GM23338 (cell line): ENCODE data around the gene STARD13. TPM values are rescaled to one million over a fixed set of nuclear protein-coding genes. Genes with fewer than 3 reads are reported as not detected.

Experiments used
- ATAC-seq: fragments of 200-7000 bp; cut with Tn5 transposase; 3 replicates; pipeline ENCODE4 v1.9.1; 2020
- DNase-seq: peaks from one replicate; pipeline ENCODE4 v3.0.0-alpha.2; 2015; ENCODE audit warnings: low spot score
- H2AFZ ChIP-seq: fragments of 200-600 bp; sonication (generic); 2 replicates; pipeline ENCODE4 v1.8.0; 2016; ENCODE audit warnings: antibody characterized with exemption, mild to moderate bottlenecking, moderate library complexity
- H3F3A ChIP-seq: fragments of 200-600 bp; sonication (generic); replicated peaks from 2 replicates; pipeline ENCODE4 v1.8.0; 2017; ENCODE audit warnings: antibody characterized with exemption, mixed run types, low read depth
- H3K27ac ChIP-seq: fragments of 200-600 bp; sonication (generic); 2 replicates; pipeline ENCODE4 v1.6.1; 2016; ENCODE audit warnings: low read depth
- H3K27me3 ChIP-seq: fragments of 200-600 bp; sonication (generic); 2 replicates; pipeline ENCODE4 v1.8.0; 2016; ENCODE audit warnings: mild to moderate bottlenecking, mixed run types, moderate library complexity; ENCODE audit not compliant: insufficient read depth
- H3K36me3 ChIP-seq: fragments of 200-600 bp; sonication (generic); 2 replicates; pipeline ENCODE4 v1.8.0; 2016; ENCODE audit warnings: mild to moderate bottlenecking; ENCODE audit not compliant: insufficient read depth
- H3K4me1 ChIP-seq: fragments of 200-600 bp; sonication (generic); 2 replicates; pipeline ENCODE4 v1.8.0; 2016; ENCODE audit warnings: mild to moderate bottlenecking, moderate library complexity; ENCODE audit not compliant: insufficient read depth
- H3K4me2 ChIP-seq: fragments of 200-600 bp; sonication (generic); 2 replicates; pipeline ENCODE4 v1.7.1; 2017; ENCODE audit warnings: mixed run types
- H3K4me3 ChIP-seq: fragments of 200-600 bp; sonication (generic); 2 replicates; pipeline ENCODE4 v1.6.1; 2016; ENCODE audit warnings: mixed run types
- H3K79me2 ChIP-seq: fragments of 200-600 bp; sonication (generic); replicated peaks from 2 replicates; pipeline ENCODE4 v1.8.0; 2017; ENCODE audit warnings: mild to moderate bottlenecking; ENCODE audit not compliant: insufficient read depth
- H3K9me2 ChIP-seq: fragments of 200-600 bp; sonication (generic); 2 replicates; pipeline ENCODE4 v1.8.0; 2017; ENCODE audit not compliant: insufficient read depth
- H4K20me1 ChIP-seq: fragments of 200-600 bp; sonication (generic); replicated peaks from 2 replicates; pipeline ENCODE4 v1.8.0; 2017; ENCODE audit warnings: mild to moderate bottlenecking; ENCODE audit not compliant: insufficient read depth
- H3K27ac Mint-ChIP-seq: 2 replicates; pipeline ENCODE4 v1.8.0; 2020; ENCODE audit warnings: inconsistent platforms, mild to moderate bottlenecking, moderate library complexity, mixed read lengths
- H3K27me3 Mint-ChIP-seq: 3 replicates; pipeline ENCODE4 v1.8.0; 2022; ENCODE audit warnings: low read depth, mild to moderate bottlenecking, moderate library complexity, mixed read lengths, inconsistent platforms; ENCODE audit not compliant: insufficient read depth, poor library complexity
- H3K36me3 Mint-ChIP-seq: 3 replicates; pipeline ENCODE4 v1.8.0; 2021; ENCODE audit warnings: low read depth, mild to moderate bottlenecking, inconsistent platforms, moderate library complexity, mixed read lengths
- H3K4me1 Mint-ChIP-seq: 3 replicates; pipeline ENCODE4 v1.8.0; 2020; ENCODE audit warnings: mild to moderate bottlenecking, inconsistent platforms, mixed read lengths
- H3K4me3 Mint-ChIP-seq: 3 replicates; pipeline ENCODE4 v1.8.0; 2021; ENCODE audit warnings: moderate library complexity, mild to moderate bottlenecking, inconsistent platforms, mixed read lengths
- H3K9me3 Mint-ChIP-seq: 3 replicates; pipeline ENCODE4 v1.8.0; 2020; ENCODE audit warnings: moderate library complexity, mild to moderate bottlenecking, inconsistent platforms, mixed read lengths
- CREB1 ChIP-seq: fragments of 250-450 bp; sonication (Bioruptor Pico); IDR thresholded peaks from 2 replicates; pipeline ENCODE4 v1.5.0; 2020; ENCODE audit warnings: low read depth, mild to moderate bottlenecking, moderate library complexity
- EZH2 ChIP-seq: fragments of 200-600 bp; sonication (generic); IDR thresholded peaks from one replicate; pipeline ENCODE4 v1.8.0; 2017; ENCODE audit warnings: antibody characterized with exemption, mild to moderate bottlenecking, low read depth; ENCODE audit not compliant: unreplicated experiment
- EZH2phosphoT487 ChIP-seq: fragments of 200-600 bp; sonication (generic); IDR thresholded peaks from one replicate; pipeline ENCODE4 v1.8.1; 2018; ENCODE audit warnings: antibody characterized with exemption; ENCODE audit not compliant: unreplicated experiment
- JUNB ChIP-seq: IDR thresholded peaks from one replicate; pipeline ENCODE4 v1.6.1; 2016; ENCODE audit warnings: antibody characterized with exemption; ENCODE audit not compliant: unreplicated experiment
- NANOG ChIP-seq: IDR thresholded peaks from 2 replicates; pipeline ENCODE4 v1.6.1; 2016; ENCODE audit warnings: antibody characterized with exemption, borderline replicate concordance
- POLR2AphosphoS5 ChIP-seq: IDR thresholded peaks from 2 replicates; pipeline ENCODE4 v1.6.1; 2016; ENCODE audit warnings: antibody characterized with exemption, low read depth
- REST ChIP-seq: IDR thresholded peaks from one replicate; pipeline ENCODE4 v1.6.1; 2018; ENCODE audit warnings: antibody characterized with exemption; ENCODE audit not compliant: unreplicated experiment
- STAT1 ChIP-seq: IDR thresholded peaks from one replicate; pipeline ENCODE4 v1.6.1; 2016; ENCODE audit warnings: antibody characterized with exemption; ENCODE audit not compliant: unreplicated experiment
- ZNF114 ChIP-seq: fragments of 250-450 bp; sonication (Bioruptor Pico); IDR thresholded peaks from 2 replicates; pipeline ENCODE4 v1.5.0; 2020; ENCODE audit warnings: mild to moderate bottlenecking, moderate library complexity
- ZNF331 ChIP-seq: fragments of 250-450 bp; sonication (Bioruptor Pico); IDR thresholded peaks from 2 replicates; pipeline ENCODE4 v1.5.0; 2020; ENCODE audit warnings: low read depth, mild to moderate bottlenecking, moderate library complexity
- polyA plus RNA-seq: library from polyadenylated mRNA; unstranded; fragments of >200 nt; fragmentation: Nextera tagmentation; extraction: Ambion mirVana; gene quantifications from 2 replicates; pipeline ENCODE4 v1.2.1, GENCODE V29; 2016
- total RNA-seq: library from RNA; depleted of rRNA; stranded (reverse); fragments of >200 nt; shearing (Covaris generic); gene quantifications from 2 replicates; pipeline ENCODE4 v1.2.3, GENCODE V29; 2014
- TF ChIP-seq, protein P1 (sequence below): fragments of 250-450 bp; sonication (Bioruptor Pico); IDR thresholded peaks from 2 replicates; pipeline ENCODE4 v1.5.0; 2020; ENCODE audit warnings: mild to moderate bottlenecking, moderate library complexity
- TF ChIP-seq, protein P2 (sequence below): IDR thresholded peaks from 2 replicates; pipeline ENCODE4 v1.6.1; 2016; ENCODE audit warnings: antibody characterized with exemption
- TF ChIP-seq, protein P3 (sequence below), 2 experiments: fragments of 200-600 bp in 1 of 2; sonication (generic) in 1 of 2; conservative IDR thresholded peaks; 2 replicates each; pipeline versions ENCODE4 v1.5.1 to v1.6.1; 2016 to 2017; ENCODE audit warnings: antibody characterized with exemption in 2 of 2, low read depth in 2 of 2, mild to moderate bottlenecking in 2 of 2, moderate library complexity in 1 of 2

The STARD13 gene
- total and polyA plus RNA-seq, 2 experiments from 2014 or later: 3.2 to 5.2 TPM

- 0 out of 3 replicates have a peak, but pooled peaks cover 2% of the 10 kb centered on the region for H3K4me1 Mint-ChIP-seq
- Histone ChIP-seq H3K4me1 (no peaks in the 10 kb centered on the region), H3F3A (no peaks in the 10 kb centered on the region), H3K27ac (no peak overlapping the region), H3K9me2 (peaks cover 10% of the 10 kb centered on the region), H2AFZ (no peak overlapping the region), H3K4me3 (no peak overlapping the region), H4K20me1 (no peaks in the 10 kb centered on the region), H3K4me2 (no peak overlapping the region), H3K27me3 (no peaks in the 10 kb centered on the region), H3K36me3 (no peaks in the 10 kb centered on the region), H3K79me2 (no peaks in the 10 kb centered on the region)
- DNase-seq (no peak), ATAC-seq (no peak)
- peaks cover 25% of the 10 kb centered on the region; the same call in 2 of the 3 replicates for H3K9me3 Mint-ChIP-seq
- peaks cover 19% of the 10 kb centered on the region for H3K36me3 Mint-ChIP-seq
- TF ChIP-seq POLR2AphosphoS5 (no peak), JUNB (no peak), ZNF114 (CRISPR knock-in tag) (no peak), ZNF331 (no peak), EZH2phosphoT487 (no peak), CREB1 (CRISPR knock-in tag) (no peak), REST (no peak), NANOG (no peak), EZH2 (no peak), STAT1 (no peak)
- TF ChIP-seq, protein P1, sequence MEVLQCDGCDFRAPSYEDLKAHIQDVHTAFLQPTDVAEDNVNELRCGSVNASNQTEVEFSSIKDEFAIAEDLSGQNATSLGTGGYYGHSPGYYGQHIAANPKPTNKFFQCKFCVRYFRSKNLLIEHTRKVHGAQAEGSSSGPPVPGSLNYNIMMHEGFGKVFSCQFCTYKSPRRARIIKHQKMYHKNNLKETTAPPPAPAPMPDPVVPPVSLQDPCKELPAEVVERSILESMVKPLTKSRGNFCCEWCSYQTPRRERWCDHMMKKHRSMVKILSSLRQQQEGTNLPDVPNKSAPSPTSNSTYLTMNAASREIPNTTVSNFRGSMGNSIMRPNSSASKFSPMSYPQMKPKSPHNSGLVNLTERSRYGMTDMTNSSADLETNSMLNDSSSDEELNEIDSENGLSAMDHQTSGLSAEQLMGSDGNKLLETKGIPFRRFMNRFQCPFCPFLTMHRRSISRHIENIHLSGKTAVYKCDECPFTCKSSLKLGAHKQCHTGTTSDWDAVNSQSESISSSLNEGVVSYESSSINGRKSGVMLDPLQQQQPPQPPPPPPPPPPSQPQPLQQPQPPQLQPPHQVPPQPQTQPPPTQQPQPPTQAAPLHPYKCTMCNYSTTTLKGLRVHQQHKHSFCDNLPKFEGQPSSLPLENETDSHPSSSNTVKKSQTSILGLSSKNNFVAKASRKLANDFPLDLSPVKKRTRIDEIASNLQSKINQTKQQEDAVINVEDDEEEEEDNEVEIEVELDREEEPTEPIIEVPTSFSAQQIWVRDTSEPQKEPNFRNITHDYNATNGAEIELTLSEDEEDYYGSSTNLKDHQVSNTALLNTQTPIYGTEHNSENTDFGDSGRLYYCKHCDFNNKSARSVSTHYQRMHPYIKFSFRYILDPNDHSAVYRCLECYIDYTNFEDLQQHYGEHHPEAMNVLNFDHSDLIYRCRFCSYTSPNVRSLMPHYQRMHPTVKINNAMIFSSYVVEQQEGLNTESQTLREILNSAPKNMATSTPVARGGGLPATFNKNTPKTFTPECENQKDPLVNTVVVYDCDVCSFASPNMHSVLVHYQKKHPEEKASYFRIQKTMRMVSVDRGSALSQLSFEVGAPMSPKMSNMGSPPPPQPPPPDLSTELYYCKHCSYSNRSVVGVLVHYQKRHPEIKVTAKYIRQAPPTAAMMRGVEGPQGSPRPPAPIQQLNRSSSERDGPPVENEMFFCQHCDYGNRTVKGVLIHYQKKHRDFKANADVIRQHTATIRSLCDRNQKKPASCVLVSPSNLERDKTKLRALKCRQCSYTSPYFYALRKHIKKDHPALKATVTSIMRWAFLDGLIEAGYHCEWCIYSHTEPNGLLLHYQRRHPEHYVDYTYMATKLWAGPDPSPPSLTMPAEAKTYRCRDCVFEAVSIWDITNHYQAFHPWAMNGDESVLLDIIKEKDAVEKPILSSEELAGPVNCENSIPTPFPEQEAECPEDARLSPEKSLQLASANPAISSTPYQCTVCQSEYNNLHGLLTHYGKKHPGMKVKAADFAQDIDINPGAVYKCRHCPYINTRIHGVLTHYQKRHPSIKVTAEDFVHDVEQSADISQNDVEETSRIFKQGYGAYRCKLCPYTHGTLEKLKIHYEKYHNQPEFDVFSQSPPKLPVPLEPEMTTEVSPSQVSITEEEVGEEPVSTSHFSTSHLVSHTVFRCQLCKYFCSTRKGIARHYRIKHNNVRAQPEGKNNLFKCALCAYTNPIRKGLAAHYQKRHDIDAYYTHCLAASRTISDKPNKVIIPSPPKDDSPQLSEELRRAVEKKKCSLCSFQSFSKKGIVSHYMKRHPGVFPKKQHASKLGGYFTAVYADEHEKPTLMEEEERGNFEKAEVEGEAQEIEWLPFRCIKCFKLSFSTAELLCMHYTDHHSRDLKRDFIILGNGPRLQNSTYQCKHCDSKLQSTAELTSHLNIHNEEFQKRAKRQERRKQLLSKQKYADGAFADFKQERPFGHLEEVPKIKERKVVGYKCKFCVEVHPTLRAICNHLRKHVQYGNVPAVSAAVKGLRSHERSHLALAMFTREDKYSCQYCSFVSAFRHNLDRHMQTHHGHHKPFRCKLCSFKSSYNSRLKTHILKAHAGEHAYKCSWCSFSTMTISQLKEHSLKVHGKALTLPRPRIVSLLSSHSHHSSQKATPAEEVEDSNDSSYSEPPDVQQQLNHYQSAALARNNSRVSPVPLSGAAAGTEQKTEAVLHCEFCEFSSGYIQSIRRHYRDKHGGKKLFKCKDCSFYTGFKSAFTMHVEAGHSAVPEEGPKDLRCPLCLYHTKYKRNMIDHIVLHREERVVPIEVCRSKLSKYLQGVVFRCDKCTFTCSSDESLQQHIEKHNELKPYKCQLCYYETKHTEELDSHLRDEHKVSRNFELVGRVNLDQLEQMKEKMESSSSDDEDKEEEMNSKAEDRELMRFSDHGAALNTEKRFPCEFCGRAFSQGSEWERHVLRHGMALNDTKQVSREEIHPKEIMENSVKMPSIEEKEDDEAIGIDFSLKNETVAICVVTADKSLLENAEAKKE (CRISPR knock-in tag): no peak
- TF ChIP-seq, protein P2, sequence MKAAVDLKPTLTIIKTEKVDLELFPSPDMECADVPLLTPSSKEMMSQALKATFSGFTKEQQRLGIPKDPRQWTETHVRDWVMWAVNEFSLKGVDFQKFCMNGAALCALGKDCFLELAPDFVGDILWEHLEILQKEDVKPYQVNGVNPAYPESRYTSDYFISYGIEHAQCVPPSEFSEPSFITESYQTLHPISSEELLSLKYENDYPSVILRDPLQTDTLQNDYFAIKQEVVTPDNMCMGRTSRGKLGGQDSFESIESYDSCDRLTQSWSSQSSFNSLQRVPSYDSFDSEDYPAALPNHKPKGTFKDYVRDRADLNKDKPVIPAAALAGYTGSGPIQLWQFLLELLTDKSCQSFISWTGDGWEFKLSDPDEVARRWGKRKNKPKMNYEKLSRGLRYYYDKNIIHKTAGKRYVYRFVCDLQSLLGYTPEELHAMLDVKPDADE: no peak
- TF ChIP-seq, protein P3, sequence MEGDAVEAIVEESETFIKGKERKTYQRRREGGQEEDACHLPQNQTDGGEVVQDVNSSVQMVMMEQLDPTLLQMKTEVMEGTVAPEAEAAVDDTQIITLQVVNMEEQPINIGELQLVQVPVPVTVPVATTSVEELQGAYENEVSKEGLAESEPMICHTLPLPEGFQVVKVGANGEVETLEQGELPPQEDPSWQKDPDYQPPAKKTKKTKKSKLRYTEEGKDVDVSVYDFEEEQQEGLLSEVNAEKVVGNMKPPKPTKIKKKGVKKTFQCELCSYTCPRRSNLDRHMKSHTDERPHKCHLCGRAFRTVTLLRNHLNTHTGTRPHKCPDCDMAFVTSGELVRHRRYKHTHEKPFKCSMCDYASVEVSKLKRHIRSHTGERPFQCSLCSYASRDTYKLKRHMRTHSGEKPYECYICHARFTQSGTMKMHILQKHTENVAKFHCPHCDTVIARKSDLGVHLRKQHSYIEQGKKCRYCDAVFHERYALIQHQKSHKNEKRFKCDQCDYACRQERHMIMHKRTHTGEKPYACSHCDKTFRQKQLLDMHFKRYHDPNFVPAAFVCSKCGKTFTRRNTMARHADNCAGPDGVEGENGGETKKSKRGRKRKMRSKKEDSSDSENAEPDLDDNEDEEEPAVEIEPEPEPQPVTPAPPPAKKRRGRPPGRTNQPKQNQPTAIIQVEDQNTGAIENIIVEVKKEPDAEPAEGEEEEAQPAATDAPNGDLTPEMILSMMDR (conservative IDR thresholded peaks at IDR 0.05; ENCODE audit: low read depth in 2 of 2): no peak
- no peak overlapping the region for H3K4me3 Mint-ChIP-seq
- no peak overlapping the region for H3K27ac Mint-ChIP-seq
- H3K27me3 Mint-ChIP-seq: peaks cover 2% of the 10 kb centered on the region
Measured at GRCh38 chr13:33244210-33244906, 41.2 kb downstream of the STARD13 start.
